ENCODE measurements around the gene LGALS7B. TPM values are rescaled to one million over a fixed set of nuclear protein-coding genes. Genes with fewer than 3 reads are reported as not detected.

Gene LGALS7B
- total and polyA plus RNA-seq, 10 donors = 1.1 to 167 (median 33.5) TPM; not detected in 3

GRCh38 chr19:38838208-38838985 is 49.4 kb downstream of the LGALS7B start:
- H3K27ac ChIP-seq = peak overlapping the region in 6 of 8 donors; percentile 27 to 99 (median 72)
- no peaks in the 10 kb centered on the region for H3K9me3 ChIP-seq
- peak; percentile 60 for DNase-seq
- peaks cover 10 to 91% (median 87%) of the 10 kb centered on the region in 6 donors for H3K36me3 ChIP-seq
- no peak overlapping the region for H3K4me3 ChIP-seq
- peaks cover 9 to 76% (median 51%) of the 10 kb centered on the region in 6 donors for H3K4me1 ChIP-seq
- TF ChIP-seq POLR2AphosphoS5 (IDR thresholded peaks at IDR 0.05) (peak; percentile 44 to 73 (median 48)), POLR2A (IDR thresholded peaks at IDR 0.05) (no peak)
- TF ChIP-seq, protein P1, sequence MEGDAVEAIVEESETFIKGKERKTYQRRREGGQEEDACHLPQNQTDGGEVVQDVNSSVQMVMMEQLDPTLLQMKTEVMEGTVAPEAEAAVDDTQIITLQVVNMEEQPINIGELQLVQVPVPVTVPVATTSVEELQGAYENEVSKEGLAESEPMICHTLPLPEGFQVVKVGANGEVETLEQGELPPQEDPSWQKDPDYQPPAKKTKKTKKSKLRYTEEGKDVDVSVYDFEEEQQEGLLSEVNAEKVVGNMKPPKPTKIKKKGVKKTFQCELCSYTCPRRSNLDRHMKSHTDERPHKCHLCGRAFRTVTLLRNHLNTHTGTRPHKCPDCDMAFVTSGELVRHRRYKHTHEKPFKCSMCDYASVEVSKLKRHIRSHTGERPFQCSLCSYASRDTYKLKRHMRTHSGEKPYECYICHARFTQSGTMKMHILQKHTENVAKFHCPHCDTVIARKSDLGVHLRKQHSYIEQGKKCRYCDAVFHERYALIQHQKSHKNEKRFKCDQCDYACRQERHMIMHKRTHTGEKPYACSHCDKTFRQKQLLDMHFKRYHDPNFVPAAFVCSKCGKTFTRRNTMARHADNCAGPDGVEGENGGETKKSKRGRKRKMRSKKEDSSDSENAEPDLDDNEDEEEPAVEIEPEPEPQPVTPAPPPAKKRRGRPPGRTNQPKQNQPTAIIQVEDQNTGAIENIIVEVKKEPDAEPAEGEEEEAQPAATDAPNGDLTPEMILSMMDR (IDR thresholded peaks at IDR 0.05 in 8 of 11, conservative IDR thresholded peaks at IDR 0.05 in 3 of 11) = no peak
- 75 to 90% (median 86%) methylated on average over 19 of the region's 19 CpGs for WGBS, 5 donors
- intact Hi-C loops (cut with DNase I; ENCODE audit: low total_unique reads) = no loop called here
- H3K27me3 ChIP-seq (replicated peaks in 1 of 7) = no peaks in the 10 kb centered on the region

DNA sequence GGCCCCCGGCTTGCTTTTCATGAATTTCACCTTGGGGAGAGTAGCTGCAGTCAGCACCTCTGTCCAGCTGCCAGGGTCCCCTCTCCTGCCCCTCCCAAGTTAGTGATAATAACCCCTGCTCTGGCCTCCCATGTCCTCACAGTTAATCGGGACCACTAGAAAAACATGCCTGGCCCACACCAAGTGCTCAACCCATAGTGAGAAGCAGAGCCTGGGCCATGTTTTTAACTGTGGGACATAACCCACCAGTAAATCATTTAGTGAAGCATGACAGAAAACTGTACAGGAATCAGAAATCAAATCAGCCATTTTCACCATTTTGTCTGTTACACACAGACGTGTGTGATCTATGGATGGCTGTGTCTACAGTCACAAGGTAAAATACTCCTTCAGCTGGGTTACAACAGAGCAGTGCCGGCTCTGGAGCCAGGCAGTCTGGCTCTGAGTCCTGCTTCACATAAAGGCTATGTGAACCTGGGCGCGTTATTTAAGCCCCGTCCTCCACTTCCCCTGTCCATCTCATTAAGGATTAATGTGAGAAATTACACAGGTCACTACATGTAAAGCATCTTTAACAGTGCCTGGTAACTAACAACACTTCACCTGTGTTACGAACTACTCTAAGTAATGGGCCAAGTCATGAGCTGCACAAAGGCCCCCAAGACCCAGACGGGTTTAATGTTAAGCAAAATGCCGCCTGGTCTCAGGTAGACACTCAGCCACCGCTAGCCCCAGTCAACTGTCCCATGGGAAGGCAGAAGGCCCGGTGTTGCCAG is 50.2 kb downstream of the LGALS7B start:
- H3K36me3 ChIP-seq = peaks cover 10 to 98% (median 94%) of the 10 kb centered on the region in 6 donors
- peak overlapping the region in 6 of 8 donors; percentile 7 to 99 (median 72) for H3K27ac ChIP-seq
- intact Hi-C loops (cut with DNase I; ENCODE audit: low total_unique reads) = no loop called here

GRCh38 chr19:38839816-38840582 is 51.0 kb downstream of the LGALS7B start:
- Histone ChIP-seq H3K27me3 (replicated peaks in 1 of 7) (no peaks in the 10 kb centered on the region), H3K4me1 (peaks cover 15 to 92% (median 66%) of the 10 kb centered on the region in 6 donors), H3K4me3 (no peak overlapping the region), H3K27ac (peak overlapping the region in 6 of 8 donors; percentile 39 to 99 (median 72)), H3K36me3 (peaks cover 12 to 100% (median 99%) of the 10 kb centered on the region in 6 donors), H3K9me3 (no peaks in the 10 kb centered on the region)
- intact Hi-C loops (cut with DNase I; ENCODE audit: low total_unique reads) = no loop called here
- DNase-seq = no peak
- TF ChIP-seq, protein P1 (IDR thresholded peaks at IDR 0.05 in 8 of 11, conservative IDR thresholded peaks at IDR 0.05 in 3 of 11) = no peak
- TF ChIP-seq POLR2AphosphoS5 (IDR thresholded peaks at IDR 0.05) (peak; percentile 32 to 71 (median 44)), POLR2A (IDR thresholded peaks at IDR 0.05) (no peak)
- 80 to 89% (median 85%) methylated on average over 28 of the region's 28 CpGs for WGBS, 5 donors

More for the DNA sequence above, 50.2 kb downstream of the LGALS7B start:
- Histone ChIP-seq H3K4me3 (no peak overlapping the region), H3K9me3 (no peaks in the 10 kb centered on the region), H3K4me1 (peaks cover 9 to 83% (median 58%) of the 10 kb centered on the region in 6 donors), H3K27me3 (replicated peaks in 1 of 7) (no peaks in the 10 kb centered on the region)
- DNase-seq = no peak
- TF ChIP-seq POLR2AphosphoS5 (IDR thresholded peaks at IDR 0.05) = peak in 1 of 3 donors; percentile 4
- no peak for TF ChIP-seq POLR2A (IDR thresholded peaks at IDR 0.05)
- WGBS, 5 donors = 82 to 92% (median 91%) methylated on average over 12 of the region's 12 CpGs

DNA sequence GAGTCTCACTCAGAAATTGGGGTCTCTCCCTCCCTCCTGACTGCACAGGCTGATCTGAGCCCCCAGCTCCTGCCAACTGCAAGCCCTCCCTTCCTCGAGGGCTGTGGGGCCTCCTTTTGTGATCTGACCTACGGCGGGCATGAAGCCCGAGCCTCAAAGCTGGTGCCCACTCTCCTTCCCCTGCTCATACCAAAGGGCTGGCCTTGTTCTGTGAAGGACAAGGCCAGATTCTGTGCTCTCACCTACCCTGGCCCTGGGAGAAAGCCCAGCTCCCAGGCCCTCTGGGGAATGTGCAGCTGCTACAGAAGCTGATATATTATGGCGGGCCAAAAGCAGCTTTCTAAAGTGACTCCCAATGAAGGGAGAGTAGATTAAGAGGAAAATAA is 51.6 kb downstream of the LGALS7B start:
- Histone ChIP-seq H3K4me3 (no peak overlapping the region), H3K27me3 (replicated peaks in 1 of 7) (no peaks in the 10 kb centered on the region), H3K9me3 (no peaks in the 10 kb centered on the region), H3K36me3 (peaks cover 12 to 100% (median 100%) of the 10 kb centered on the region in 6 donors), H3K4me1 (peaks cover 21 to 97% (median 72%) of the 10 kb centered on the region in 6 donors), H3K27ac (peak overlapping the region in 6 of 8 donors; percentile 39 to 99 (median 72))
- DNase-seq = no peak
- 71 to 87% (median 79%) methylated on average over 5 of the region's 5 CpGs for WGBS, 5 donors
- intact Hi-C loops (cut with DNase I; ENCODE audit: low total_unique reads) = no loop called here
- TF ChIP-seq POLR2AphosphoS5 (IDR thresholded peaks at IDR 0.05) = peak; percentile 19 to 60 (median 38)
- TF ChIP-seq, protein P1 (IDR thresholded peaks at IDR 0.05 in 8 of 11, conservative IDR thresholded peaks at IDR 0.05 in 3 of 11) = no peak

Data from spleen (tissue), 11 donors.